Activated T-helper 17 cell treated with anti-CD3 and anti-CD28 coated beads, Interleukin-2, amount 50 U/mL, for 72 hours (primary cell): ENCODE data around the gene COL17A1. TPM values are rescaled to one million over a fixed set of nuclear protein-coding genes. Genes with fewer than 3 reads are reported as not detected.

ENCODE experiments used
- ATAC-seq: fragments of 150-1000 bp; cut with Tn5 transposase; replicated peaks from 2 replicates; pipeline ENCODE4 v1.10.0; 2021; ENCODE audit warnings: mild to moderate bottlenecking, moderate library complexity
- H3K27ac Mint-ChIP-seq: one replicate; pipeline ENCODE4 v1.8.0; 2022; ENCODE audit warnings: mixed read lengths
- H3K27me3 Mint-ChIP-seq: one replicate; pipeline ENCODE4 v1.8.0; 2022; ENCODE audit warnings: mixed read lengths
- H3K36me3 Mint-ChIP-seq: one replicate; pipeline ENCODE4 v1.8.0; 2022; ENCODE audit warnings: low read depth, mild to moderate bottlenecking, mixed read lengths
- H3K4me1 Mint-ChIP-seq: one replicate; pipeline ENCODE4 v1.8.0; 2022; ENCODE audit warnings: mixed read lengths
- H3K4me3 Mint-ChIP-seq: one replicate; pipeline ENCODE4 v1.8.0; 2022; ENCODE audit warnings: mild to moderate bottlenecking, mixed read lengths
- H3K9me3 Mint-ChIP-seq: one replicate; pipeline ENCODE4 v1.8.0; 2022; ENCODE audit warnings: mixed read lengths
- total RNA-seq, 2 donors: library from RNA; stranded (reverse); gene quantifications; one replicate each; pipeline ENCODE4 v1.2.3, GENCODE V29; 2022

The COL17A1 gene
- total RNA-seq, 2 donors from 2014 or later, result not detected

DNA sequence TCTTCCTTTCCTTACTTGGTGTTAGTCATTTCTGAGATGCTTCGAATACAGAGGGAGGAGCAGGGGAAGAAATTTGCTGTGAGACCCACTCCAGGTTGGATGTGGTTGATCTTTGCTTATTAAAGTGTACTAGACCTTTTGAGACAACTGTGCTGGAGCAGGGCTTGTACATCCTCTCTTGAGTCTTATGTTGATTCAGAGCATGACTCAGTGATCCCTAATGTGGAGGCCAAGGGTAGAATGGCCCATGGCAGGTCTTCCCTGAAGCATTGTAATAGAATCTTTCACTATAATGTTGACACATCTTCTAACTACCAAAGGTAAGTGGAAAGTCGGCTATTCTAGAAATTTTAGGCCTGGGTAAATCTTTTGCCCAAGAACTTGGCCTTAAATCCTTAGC lies 19.2 kb upstream of the COL17A1 start:
- peak; percentile 72 for ATAC-seq
- H3K27ac Mint-ChIP-seq, result no peak overlapping the region
- peaks cover 7% of the 10 kb centered on the region for H3K4me1 Mint-ChIP-seq
- H3K4me3 Mint-ChIP-seq, result no peak overlapping the region
- no peaks in the 10 kb centered on the region for H3K27me3 Mint-ChIP-seq
- no peaks in the 10 kb centered on the region for H3K9me3 Mint-ChIP-seq
- H3K36me3 Mint-ChIP-seq, result no peaks in the 10 kb centered on the region

DNA sequence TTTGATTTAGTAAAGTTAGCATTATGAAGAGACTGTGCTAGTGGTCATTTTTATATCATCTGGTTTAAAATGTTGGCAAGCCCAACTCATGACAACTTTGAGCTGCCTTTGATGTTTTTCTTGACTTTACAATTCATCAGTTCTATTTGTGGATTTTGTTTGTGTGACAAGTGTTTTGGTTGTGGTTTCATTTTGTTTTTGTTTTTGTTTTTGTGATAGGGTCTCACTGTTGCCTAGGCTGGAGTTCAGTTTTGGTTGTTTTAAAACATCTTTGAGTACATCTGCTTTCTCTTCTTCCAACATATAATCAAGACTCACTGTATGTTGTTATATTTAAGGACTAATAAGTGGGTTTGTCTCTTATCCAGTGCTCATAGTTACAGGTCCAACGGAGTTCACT lies 18.7 kb upstream of the COL17A1 start:
- H3K27me3 Mint-ChIP-seq, result no peaks in the 10 kb centered on the region
- H3K4me3 Mint-ChIP-seq, result no peak overlapping the region
- H3K4me1 Mint-ChIP-seq, result peaks cover 3% of the 10 kb centered on the region
- no peak overlapping the region for H3K27ac Mint-ChIP-seq
- H3K36me3 Mint-ChIP-seq, result no peaks in the 10 kb centered on the region
- ATAC-seq, result no peak
- H3K9me3 Mint-ChIP-seq, result no peaks in the 10 kb centered on the region

- Mint-ChIP-seq H3K9me3 (no peaks in the 10 kb centered on the region), H3K4me3 (no peak overlapping the region), H3K27me3 (no peaks in the 10 kb centered on the region), H3K4me1 (peaks cover 3% of the 10 kb centered on the region), H3K36me3 (no peaks in the 10 kb centered on the region), H3K27ac (no peak overlapping the region)
- ATAC-seq, result peak; percentile 21
Observed at GRCh38 chr10:104103956-104104355, 18.3 kb upstream of the COL17A1 start.

- Mint-ChIP-seq H3K27me3 (no peaks in the 10 kb centered on the region), H3K9me3 (no peaks in the 10 kb centered on the region), H3K36me3 (no peaks in the 10 kb centered on the region), H3K4me3 (no peak overlapping the region), H3K4me1 (peaks cover 3% of the 10 kb centered on the region), H3K27ac (no peak overlapping the region)
- no peak for ATAC-seq
Observed at GRCh38 chr10:104101902-104102301, 16.2 kb upstream of the COL17A1 start.

DNA sequence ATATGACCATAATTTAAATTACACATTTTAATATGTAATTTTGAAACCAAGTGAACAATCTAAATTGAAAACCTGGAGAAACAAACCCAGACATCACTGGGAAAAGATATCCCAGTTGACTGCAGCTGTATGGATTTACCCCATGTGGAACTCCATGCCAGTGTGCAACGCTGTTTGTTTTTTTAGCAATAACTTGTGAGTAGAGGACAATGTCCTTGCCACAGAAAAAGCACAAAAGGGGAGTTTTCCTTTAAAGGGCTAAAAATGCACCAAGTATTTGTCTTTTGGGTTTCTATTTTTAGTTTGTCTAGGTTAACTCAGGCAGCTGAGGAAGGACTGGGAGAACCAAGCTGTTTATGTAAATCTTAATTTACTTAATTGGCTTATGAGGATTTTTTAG lies 15.1 kb upstream of the COL17A1 start:
- Mint-ChIP-seq H3K27ac (no peak overlapping the region), H3K4me3 (no peak overlapping the region), H3K36me3 (no peaks in the 10 kb centered on the region), H3K9me3 (no peaks in the 10 kb centered on the region), H3K4me1 (peaks cover 3% of the 10 kb centered on the region), H3K27me3 (no peaks in the 10 kb centered on the region)
- no peak for ATAC-seq

DNA sequence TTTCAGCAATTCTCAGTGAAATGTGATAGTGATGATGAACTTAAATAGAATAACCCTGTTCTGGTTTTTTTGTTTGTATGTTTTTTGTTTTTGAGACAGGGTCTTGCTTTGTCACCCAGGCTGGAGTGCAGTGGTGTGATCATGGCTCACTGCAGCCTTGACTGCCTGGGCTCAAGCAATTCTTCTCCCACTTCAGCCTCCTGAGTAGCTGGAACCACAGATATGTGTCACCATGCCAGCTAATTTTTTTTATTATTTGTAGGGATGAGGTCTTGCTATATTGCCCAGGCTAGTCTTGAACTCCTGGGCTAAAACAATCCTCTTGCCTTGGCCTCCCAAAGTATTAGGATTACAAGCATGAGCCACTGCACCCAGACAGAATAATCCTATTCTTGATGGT lies 14.3 kb upstream of the COL17A1 start:
- ATAC-seq, result no peak
- Mint-ChIP-seq H3K27me3 (no peaks in the 10 kb centered on the region), H3K4me3 (no peak overlapping the region), H3K9me3 (no peaks in the 10 kb centered on the region), H3K36me3 (no peaks in the 10 kb centered on the region), H3K4me1 (peaks cover 2% of the 10 kb centered on the region), H3K27ac (no peak overlapping the region)

GRCh38 chr10:104099269-104099668 lies 13.6 kb upstream of the COL17A1 start:
- H3K27me3 Mint-ChIP-seq, result no peaks in the 10 kb centered on the region
- no peak overlapping the region for H3K4me3 Mint-ChIP-seq
- H3K36me3 Mint-ChIP-seq, result no peaks in the 10 kb centered on the region
- no peaks in the 10 kb centered on the region for H3K4me1 Mint-ChIP-seq
- no peak overlapping the region for H3K27ac Mint-ChIP-seq
- ATAC-seq, result no peak
- H3K9me3 Mint-ChIP-seq, result no peaks in the 10 kb centered on the region

GRCh38 chr10:104098358-104098925 lies 12.8 kb upstream of the COL17A1 start:
- no peak for ATAC-seq
- Mint-ChIP-seq H3K36me3 (no peaks in the 10 kb centered on the region), H3K4me1 (no peaks in the 10 kb centered on the region), H3K27ac (no peak overlapping the region), H3K27me3 (no peaks in the 10 kb centered on the region), H3K9me3 (no peaks in the 10 kb centered on the region), H3K4me3 (no peak overlapping the region)

DNA sequence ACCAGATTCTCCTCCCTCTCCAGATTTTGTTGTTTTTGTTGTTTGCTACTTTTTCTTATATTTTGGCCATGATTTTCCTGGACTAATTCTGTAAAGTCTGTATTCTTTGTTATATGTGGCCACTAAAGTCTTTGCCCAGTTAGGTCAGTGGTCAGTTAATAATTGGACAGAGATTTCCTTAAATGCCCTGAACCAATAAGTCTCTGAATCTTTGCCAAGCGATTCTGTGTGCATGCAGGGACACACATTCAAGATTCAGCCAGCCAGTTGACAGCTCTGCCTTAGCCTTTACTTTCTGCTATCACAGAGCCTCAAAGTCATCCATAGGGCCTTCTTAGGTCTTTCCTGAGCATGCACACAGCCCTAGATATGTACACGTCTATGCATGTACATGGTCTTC lies 11.0 kb upstream of the COL17A1 start:
- H3K36me3 Mint-ChIP-seq, result no peaks in the 10 kb centered on the region
- no peaks in the 10 kb centered on the region for H3K4me1 Mint-ChIP-seq
- no peak for ATAC-seq
- H3K4me3 Mint-ChIP-seq, result no peak overlapping the region
- no peaks in the 10 kb centered on the region for H3K27me3 Mint-ChIP-seq
- H3K9me3 Mint-ChIP-seq, result no peaks in the 10 kb centered on the region
- H3K27ac Mint-ChIP-seq, result no peak overlapping the region

DNA sequence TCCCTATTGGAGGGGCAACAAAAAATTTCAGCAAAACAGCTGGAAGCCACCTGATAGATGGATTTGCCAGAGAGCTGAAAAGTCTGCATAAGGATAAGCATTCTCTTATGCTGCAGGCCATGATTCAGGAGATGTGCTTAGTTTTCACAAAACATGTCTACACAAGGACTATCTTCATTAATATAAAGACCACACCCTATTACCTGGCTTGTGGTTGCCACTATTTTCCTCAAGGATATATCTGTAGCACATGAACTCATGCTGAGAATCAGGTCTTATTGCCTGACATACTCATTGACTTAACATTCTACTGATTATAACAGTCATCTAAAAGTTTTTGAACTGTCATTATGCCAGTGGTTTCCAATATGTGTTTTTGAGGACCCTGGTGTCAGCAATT lies 7.1 kb upstream of the COL17A1 start:
- Mint-ChIP-seq H3K4me3 (no peak overlapping the region), H3K27me3 (no peaks in the 10 kb centered on the region), H3K36me3 (no peaks in the 10 kb centered on the region)

DNA sequence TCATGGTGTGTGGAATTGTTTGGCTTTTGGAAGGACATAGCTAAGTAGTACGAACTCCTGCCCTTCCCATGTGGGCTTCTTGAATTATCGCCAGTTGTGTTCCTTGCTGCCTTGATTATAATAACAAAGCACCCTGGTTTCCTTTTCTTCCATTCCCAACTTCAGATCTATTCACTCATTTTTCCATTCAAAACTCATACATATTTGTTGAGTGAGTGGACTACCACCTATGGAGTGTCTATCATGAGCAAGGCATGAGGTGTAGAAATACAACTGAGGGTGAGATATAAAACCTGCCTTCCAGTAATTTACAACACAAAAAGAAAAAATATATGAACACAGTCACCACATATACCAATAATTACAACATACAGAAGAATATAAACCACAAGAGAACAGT lies 4.9 kb upstream of the COL17A1 start:
- no peaks in the 10 kb centered on the region for H3K4me1 Mint-ChIP-seq
- no peak overlapping the region for H3K4me3 Mint-ChIP-seq
- no peak for ATAC-seq

More for the DNA sequence above, 7.1 kb upstream of the COL17A1 start:
- Mint-ChIP-seq H3K4me1 (no peaks in the 10 kb centered on the region), H3K9me3 (no peaks in the 10 kb centered on the region), H3K27ac (no peak overlapping the region)
- no peak for ATAC-seq

DNA sequence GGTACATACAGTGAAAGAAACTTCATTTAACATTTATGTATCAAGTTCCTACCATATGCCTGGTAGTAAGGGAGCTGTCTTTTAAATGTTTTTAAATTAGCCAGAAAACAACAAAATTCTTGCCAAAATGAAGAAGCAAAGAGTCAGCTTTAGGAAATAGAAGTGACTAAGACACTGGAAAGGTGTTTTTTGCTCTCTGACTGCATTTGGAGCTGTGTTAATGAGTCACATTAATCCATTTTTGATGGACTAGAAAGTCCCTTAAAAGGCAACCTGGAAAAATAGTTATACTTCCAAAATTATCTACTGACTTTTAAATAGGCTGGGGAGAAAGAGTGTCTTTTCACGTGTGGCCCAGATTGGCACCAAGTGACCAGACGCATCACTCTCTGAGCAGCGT lies 3.9 kb upstream of the COL17A1 start:
- H3K36me3 Mint-ChIP-seq, result no peaks in the 10 kb centered on the region
- H3K4me1 Mint-ChIP-seq, result no peaks in the 10 kb centered on the region
- no peaks in the 10 kb centered on the region for H3K9me3 Mint-ChIP-seq
- peak overlapping the region; percentile 28 for H3K27ac Mint-ChIP-seq
- H3K4me3 Mint-ChIP-seq, result no peak overlapping the region
- H3K27me3 Mint-ChIP-seq, result no peaks in the 10 kb centered on the region
- ATAC-seq, result no peak

More for the DNA sequence above, 4.9 kb upstream of the COL17A1 start:
- Mint-ChIP-seq H3K9me3 (no peaks in the 10 kb centered on the region), H3K27me3 (no peaks in the 10 kb centered on the region), H3K27ac (no peak overlapping the region), H3K36me3 (no peaks in the 10 kb centered on the region)

DNA sequence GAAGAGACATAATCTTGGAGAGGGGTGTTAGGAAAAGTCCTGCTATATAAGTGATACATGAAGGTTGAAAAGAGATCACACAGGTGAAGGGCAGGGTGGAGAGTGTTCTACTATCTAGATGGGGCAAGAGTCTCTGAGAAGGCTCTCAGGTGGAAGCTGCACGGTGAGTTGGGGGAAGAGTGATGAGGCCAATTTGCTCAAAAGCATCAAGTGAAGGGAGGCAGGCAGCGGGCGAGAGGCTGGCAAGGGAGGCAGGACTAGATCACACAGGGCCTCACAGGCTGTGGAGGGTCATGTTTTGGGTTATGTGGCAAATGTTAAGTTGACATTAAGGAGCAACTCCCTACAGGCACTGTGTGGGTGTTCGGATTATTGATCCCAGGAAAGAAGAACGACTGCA lies 2.6 kb upstream of the COL17A1 start:
- Mint-ChIP-seq H3K4me3 (no peak overlapping the region), H3K27me3 (no peaks in the 10 kb centered on the region), H3K4me1 (no peaks in the 10 kb centered on the region), H3K36me3 (no peaks in the 10 kb centered on the region), H3K9me3 (no peaks in the 10 kb centered on the region), H3K27ac (no peak overlapping the region)
- ATAC-seq, result no peak

- ATAC-seq, result no peak
- Mint-ChIP-seq H3K36me3 (no peaks in the 10 kb centered on the region), H3K4me3 (no peak overlapping the region), H3K9me3 (no peaks in the 10 kb centered on the region), H3K27ac (no peak overlapping the region), H3K4me1 (no peaks in the 10 kb centered on the region), H3K27me3 (no peaks in the 10 kb centered on the region)
Observed at GRCh38 chr10:104084482-104085142, 1.1 kb downstream of the COL17A1 start.

GRCh38 chr10:104081998-104082397 lies 3.7 kb downstream of the COL17A1 start:
- Mint-ChIP-seq H3K4me3 (no peak overlapping the region), H3K4me1 (no peaks in the 10 kb centered on the region), H3K27ac (no peak overlapping the region), H3K36me3 (no peaks in the 10 kb centered on the region), H3K9me3 (no peaks in the 10 kb centered on the region), H3K27me3 (no peaks in the 10 kb centered on the region)
- no peak for ATAC-seq

GRCh38 chr10:104080762-104081161 lies 4.9 kb downstream of the COL17A1 start:
- ATAC-seq, result peak; percentile 24
- no peak overlapping the region for H3K4me3 Mint-ChIP-seq
- no peaks in the 10 kb centered on the region for H3K27me3 Mint-ChIP-seq
- no peaks in the 10 kb centered on the region for H3K9me3 Mint-ChIP-seq
- H3K36me3 Mint-ChIP-seq, result no peaks in the 10 kb centered on the region
- no peaks in the 10 kb centered on the region for H3K4me1 Mint-ChIP-seq
- no peak overlapping the region for H3K27ac Mint-ChIP-seq
